BLaER1 treated with 17β-estradiol and CSF1 and Interleukin-3, amounts not matched to agents 10 nM and 100 nM (cell line): Measurements from ENCODE around the gene ABHD8.

ENCODE experiments used
- H3K27ac ChIP-seq, 11 experiments: shearing (Covaris generic); formaldehyde crosslinking; 2 replicates each; pipeline ENCODE4 v1.8.1; 2022
- H3K27me3 ChIP-seq, 11 experiments: shearing (Covaris generic); formaldehyde crosslinking; 2 replicates each; pipeline ENCODE4 v1.8.1; 2022
- H3K36me3 ChIP-seq, 11 experiments: shearing (Covaris generic); formaldehyde crosslinking; 2 replicates each; pipeline ENCODE4 v1.8.1; 2022
- H3K4me1 ChIP-seq, 10 experiments: shearing (Covaris generic); formaldehyde crosslinking; 2 replicates each; pipeline ENCODE4 v1.8.1; 2022
- H3K4me2 ChIP-seq, 11 experiments: shearing (Covaris generic); formaldehyde crosslinking; 2 replicates each; pipeline ENCODE4 v1.8.1; 2022
- H3K4me3 ChIP-seq, 10 experiments: shearing (Covaris generic); formaldehyde crosslinking; 2 replicates each; pipeline ENCODE4 v1.8.1; 2022
- H3K9ac ChIP-seq, 11 experiments: shearing (Covaris generic); formaldehyde crosslinking; 2 replicates each; pipeline ENCODE4 v1.8.1; 2022
- H3K9me3 ChIP-seq, 11 experiments: shearing (Covaris generic); formaldehyde crosslinking; replicated peaks in 1 of 11; 2 replicates each; pipeline ENCODE4 v1.8.1; 2022
- H4K20me1 ChIP-seq, 11 experiments: shearing (Covaris generic); formaldehyde crosslinking; 2 replicates each; pipeline ENCODE4 v1.8.1; 2022
- Cebpa-rat ChIP-seq, 11 experiments: shearing (Covaris generic); IDR thresholded peaks; 2 replicates each; pipeline ENCODE4 v1.8.1; 2022

Gene ABHD8

GRCh38 chr19:17336872-17337674 lies 33.8 kb upstream of the ABHD8 start, which contains the start of gene GTPBP3:
Gene GTPBP3, plus strand, starts transcription at chr19:17337553. Its CDS starts 59 bp downstream, at chr19:17337612.
- Histone ChIP-seq H3K9me3 (peaks cover 0 to 9% (median 6%) of the 10 kb centered on the region in 11 experiments; a peak in 13 of 22 replicates), H3K9ac (peak within 1 kb of the TSS; percentile 80 to 90 (median 85)), H3K27me3 (no peaks in the 10 kb centered on the region), H3K4me2 (peak within 1 kb of the TSS; percentile 96 to 100 (median 99)), H3K36me3 (peaks cover 19 to 33% (median 24%) of the 10 kb centered on the region in 11 experiments), H3K4me3 (peak within 1 kb of the TSS; percentile 72 to 91 (median 78)), H4K20me1 (no peaks in the 10 kb centered on the region), H3K4me1 (peaks cover 35 to 70% (median 45%) of the 10 kb centered on the region in 10 experiments), H3K27ac (peak within 1 kb of the TSS; percentile 76 to 87 (median 81))
- TF ChIP-seq Cebpa-rat (IDR thresholded peaks at IDR 0.05) = no peak

DNA sequence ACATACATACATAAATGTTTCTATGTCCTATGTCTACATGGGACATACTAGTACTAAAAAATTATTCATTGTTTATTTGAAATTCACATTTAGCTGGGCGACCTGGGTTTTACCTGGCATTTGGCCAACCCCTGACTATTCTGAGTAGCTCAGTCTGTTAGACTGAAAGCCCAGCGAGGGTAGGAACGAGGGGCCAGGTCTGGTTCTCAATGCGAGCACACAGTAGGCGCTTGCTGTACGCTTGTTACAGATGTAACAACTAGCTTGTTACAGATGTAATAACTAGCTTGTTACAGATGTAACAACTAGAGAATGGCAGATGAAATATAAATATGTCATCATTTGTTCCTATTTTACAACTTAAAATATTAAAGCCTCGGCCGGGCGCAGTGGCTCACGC lies 32.4 kb upstream of the ABHD8 start:
- H3K4me3 ChIP-seq = peak overlapping the region in 6 of 10 experiments; percentile 75 to 92 (median 82); a peak in 7 of 20 replicates
- H3K4me2 ChIP-seq = peak overlapping the region; percentile 83 to 100 (median 98)

DNA sequence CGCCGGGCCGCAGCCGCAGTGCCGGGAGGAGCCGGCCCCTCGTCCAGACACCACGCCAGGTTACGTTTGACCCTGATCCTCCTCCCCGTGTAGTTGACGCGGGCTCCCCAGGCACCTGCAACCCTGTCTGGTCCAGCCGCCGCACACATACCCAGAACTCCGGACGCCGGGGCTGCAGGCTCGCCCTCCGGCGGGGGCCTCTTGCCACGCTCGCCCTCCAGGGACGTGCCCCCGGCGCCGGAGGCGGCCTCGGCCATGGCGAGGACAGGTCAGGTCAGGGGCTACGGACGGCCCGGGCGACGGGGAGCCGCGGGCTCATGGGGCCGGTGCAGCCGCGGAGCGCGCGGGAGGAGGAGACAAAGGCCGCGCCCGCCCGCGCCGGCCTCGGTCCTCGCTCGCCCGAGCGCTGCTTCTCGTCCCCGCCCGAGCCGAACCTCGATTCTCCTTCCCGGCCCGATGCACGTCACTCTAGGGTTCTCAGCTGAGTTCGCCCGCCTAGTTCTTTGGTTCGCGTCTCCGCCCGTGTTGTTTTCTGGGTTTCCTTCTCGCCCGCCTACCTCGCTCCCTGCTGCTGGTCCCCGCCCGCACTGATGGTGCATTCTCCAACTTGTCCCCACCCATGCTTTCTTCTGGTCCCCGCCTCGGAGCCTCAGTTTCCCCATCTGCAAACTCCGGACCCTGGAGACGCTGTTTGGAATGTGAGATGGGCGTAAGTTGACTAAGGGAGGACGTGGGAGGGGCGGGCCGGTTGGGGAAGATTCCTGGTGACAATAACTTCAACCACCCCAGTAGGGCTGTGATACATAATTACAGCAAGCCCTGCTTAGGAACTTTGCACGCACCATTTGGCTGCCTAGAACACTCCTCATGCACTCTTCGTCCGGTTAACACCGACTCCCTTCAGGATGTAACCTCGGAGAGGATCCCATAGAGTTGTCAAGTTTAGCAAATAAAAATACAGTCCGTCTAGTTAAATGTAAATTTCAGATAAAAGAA lies 31.5 kb upstream of the ABHD8 start, which contains the start of gene ANO8:
Gene ANO8 (minus strand): TSS at position 442 of the 996 bp plus-strand sequence. CDS start 185 bp downstream, at position 257.
- H3K4me3 ChIP-seq = peak within 1 kb of the TSS; percentile 75 to 92 (median 82)
- H3K9me3 ChIP-seq = peaks cover 0 to 9% (median 6%) of the 10 kb centered on the region in 11 experiments; a peak in 13 of 22 replicates
- H3K36me3 ChIP-seq = peaks cover 7 to 36% (median 15%) of the 10 kb centered on the region in 11 experiments; a peak in 18 of 22 replicates
- TF ChIP-seq Cebpa-rat (IDR thresholded peaks at IDR 0.05) = no peak
- H3K27ac ChIP-seq = peak within 1 kb of the TSS; percentile 38 to 87 (median 83); a peak in 21 of 22 replicates
- H4K20me1 ChIP-seq = peaks cover 0 to 16% (median 4%) of the 10 kb centered on the region in 11 experiments; a peak in 9 of 22 replicates
- peaks cover 6 to 17% (median 9%) of the 10 kb centered on the region in 11 experiments; a peak in 20 of 22 replicates for H3K27me3 ChIP-seq
- peak within 1 kb of the TSS; percentile 89 to 100 (median 98) for H3K4me2 ChIP-seq
- H3K9ac ChIP-seq = peak within 1 kb of the TSS; percentile 82 to 89 (median 86)
- peaks cover 45 to 62% (median 57%) of the 10 kb centered on the region in 10 experiments for H3K4me1 ChIP-seq

More for the DNA sequence above, 32.4 kb upstream of the ABHD8 start:
- H3K4me1 ChIP-seq = peaks cover 38 to 61% (median 48%) of the 10 kb centered on the region in 10 experiments
- H3K9me3 ChIP-seq = peaks cover 0 to 9% (median 6%) of the 10 kb centered on the region in 11 experiments; a peak in 13 of 22 replicates
- TF ChIP-seq Cebpa-rat (IDR thresholded peaks at IDR 0.05) = no peak
- peaks cover 0 to 8% (median 0%) of the 10 kb centered on the region in 11 experiments; a peak in 5 of 22 replicates for H4K20me1 ChIP-seq
- H3K9ac ChIP-seq = peak overlapping the region in 7 of 11 experiments; percentile 82 to 88 (median 86); a peak in 5 of 22 replicates
- H3K27ac ChIP-seq = no peak overlapping the region; a peak in 1 of 22 replicates
- peaks cover 7 to 27% (median 15%) of the 10 kb centered on the region in 11 experiments; a peak in 18 of 22 replicates for H3K36me3 ChIP-seq
- peaks cover 0 to 8% (median under 1%) of the 10 kb centered on the region in 11 experiments; a peak in 7 of 22 replicates for H3K27me3 ChIP-seq

DNA sequence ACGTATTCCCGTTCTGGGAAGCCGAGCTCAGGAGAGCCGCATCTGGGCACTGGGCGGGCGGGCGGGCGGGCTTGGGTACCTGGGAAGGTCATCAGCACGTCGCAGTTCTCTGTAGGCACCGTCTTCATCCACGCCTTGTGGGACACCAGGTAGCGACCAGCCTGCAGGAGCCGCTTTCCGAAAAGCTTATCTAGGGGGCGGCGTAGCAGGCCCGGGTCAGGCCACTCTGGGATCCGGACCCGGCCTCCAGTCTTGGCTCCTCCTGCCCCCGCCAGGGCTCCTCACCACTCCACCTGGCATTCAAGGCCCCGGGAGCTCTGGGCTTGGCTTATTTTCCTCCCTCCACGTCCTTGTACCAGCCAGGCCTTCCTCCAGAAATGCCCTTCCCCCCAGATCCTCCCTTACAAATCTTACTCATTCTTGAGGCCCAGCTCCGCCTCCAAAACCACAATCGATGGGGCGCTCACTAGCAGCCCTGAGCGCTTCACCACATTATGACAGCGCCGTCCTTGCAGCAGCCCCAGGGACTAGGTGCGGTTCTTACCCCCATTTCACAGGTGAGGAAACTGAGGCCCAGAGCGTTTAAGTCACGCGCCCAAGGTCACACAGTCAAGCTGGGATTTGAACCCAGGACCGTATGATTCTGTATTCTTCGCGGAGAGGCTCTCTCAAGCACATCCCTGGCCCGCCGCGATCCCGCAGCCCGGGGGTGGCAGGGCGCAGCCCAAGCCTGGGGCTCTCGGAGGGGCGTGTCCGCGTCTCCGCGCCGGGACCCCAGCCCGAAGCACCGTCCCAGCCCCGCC lies 30.6 kb upstream of the ABHD8 start:
- Histone ChIP-seq H3K4me1 (peaks cover 53 to 66% (median 63%) of the 10 kb centered on the region in 10 experiments), H3K9ac (peak overlapping the region; percentile 79 to 89 (median 86)), H4K20me1 (peaks cover 0 to 24% (median 12%) of the 10 kb centered on the region in 11 experiments; a peak in 14 of 22 replicates), H3K27ac (peak overlapping the region; percentile 38 to 87 (median 83); a peak in 21 of 22 replicates), H3K9me3 (peaks cover 0 to 9% (median 6%) of the 10 kb centered on the region in 11 experiments; a peak in 13 of 22 replicates), H3K4me2 (peak overlapping the region; percentile 89 to 100 (median 98)), H3K4me3 (peak overlapping the region; percentile 75 to 92 (median 82)), H3K27me3 (peaks cover 14 to 26% (median 18%) of the 10 kb centered on the region in 11 experiments; a peak in 21 of 22 replicates), H3K36me3 (peaks cover 7 to 39% (median 12%) of the 10 kb centered on the region in 11 experiments; a peak in 18 of 22 replicates)
- no peak for TF ChIP-seq Cebpa-rat (IDR thresholded peaks at IDR 0.05)

- Histone ChIP-seq H3K4me3 (no peak overlapping the region), H3K27me3 (peaks cover 15 to 29% (median 20%) of the 10 kb centered on the region in 11 experiments; a peak in 21 of 22 replicates), H3K9me3 (peaks cover 0 to 9% (median 6%) of the 10 kb centered on the region in 11 experiments; a peak in 13 of 22 replicates), H3K4me1 (peaks cover 50 to 63% (median 61%) of the 10 kb centered on the region in 10 experiments), H3K4me2 (peak overlapping the region in 10 of 11 experiments; percentile 10 to 100 (median 34); a peak in 14 of 22 replicates), H3K36me3 (peaks cover 7 to 35% (median 12%) of the 10 kb centered on the region in 11 experiments; a peak in 18 of 22 replicates), H4K20me1 (peaks cover 0 to 26% (median 12%) of the 10 kb centered on the region in 11 experiments; a peak in 14 of 22 replicates), H3K27ac (no peak overlapping the region), H3K9ac (no peak overlapping the region)
- no peak for TF ChIP-seq Cebpa-rat (IDR thresholded peaks at IDR 0.05)
Measured at GRCh38 chr19:17332677-17333581, 29.7 kb upstream of the ABHD8 start.

GRCh38 chr19:17332360-17332676 lies 29.1 kb upstream of the ABHD8 start:
- H3K4me1 ChIP-seq = peaks cover 47 to 66% (median 60%) of the 10 kb centered on the region in 10 experiments
- no peak overlapping the region for H3K4me3 ChIP-seq
- peak overlapping the region in 2 of 11 experiments; percentile 35 to 89; a peak in 3 of 22 replicates for H3K4me2 ChIP-seq
- TF ChIP-seq Cebpa-rat (IDR thresholded peaks at IDR 0.05) = no peak
- peaks cover 0 to 32% (median 15%) of the 10 kb centered on the region in 11 experiments; a peak in 15 of 22 replicates for H4K20me1 ChIP-seq
- H3K27ac ChIP-seq = no peak overlapping the region
- no peak overlapping the region for H3K9ac ChIP-seq
- H3K36me3 ChIP-seq = peaks cover 7 to 40% (median 12%) of the 10 kb centered on the region in 11 experiments; a peak in 18 of 22 replicates
- H3K9me3 ChIP-seq = peaks cover 0 to 9% (median 6%) of the 10 kb centered on the region in 11 experiments; a peak in 13 of 22 replicates
- H3K27me3 ChIP-seq = peaks cover 15 to 29% (median 20%) of the 10 kb centered on the region in 11 experiments; a peak in 21 of 22 replicates
